IMR-90 (cell line): ENCODE data around the gene ROR2. TPM values are rescaled to one million over a fixed set of nuclear protein-coding genes. Genes with fewer than 3 reads are reported as not detected.

Experiments
- ATAC-seq: fragments of 200-7000 bp; cut with Tn5 transposase; 2 replicates; pipeline ENCODE4 v1.9.1; 2020; ENCODE audit warnings: low read depth, mild to moderate bottlenecking, moderate library complexity
- BruUV-seq: library from RNA; stranded (reverse); fragments of 400-500 nt; replicated peaks from 2 replicates; lab custom pipeline; 2021; lab: Mats Ljungman, UMichigan
- CTCF ChIA-PET: fragments of 300-600 bp; formaldehyde crosslinking; extraction: SDS; loops from one replicate; lab custom pipeline; 2021; ENCODE audit warnings: antibody characterized with exemption; lab: Yijun Ruan, JAX
- POLR2A ChIA-PET: fragments of 300-600 bp; sonication (Branson Sonifier 250); formaldehyde crosslinking; loops from one replicate; lab custom pipeline; 2022; ENCODE audit warnings: antibody characterized with exemption; ENCODE audit not compliant: unreplicated experiment; lab: Charles Lee
- DNase-seq: peaks from one replicate; pipeline ENCODE4 v3.0.0; 2013
- H2AFZ ChIP-seq: replicated peaks from 2 replicates; pipeline ENCODE3; 2013; ENCODE audit warnings: low read length, mild to moderate bottlenecking; ENCODE audit not compliant: poor library complexity
- H2AK5ac ChIP-seq: 2 replicates; pipeline ENCODE4 v1.6.1; 2013; ENCODE audit warnings: low read depth, low read length, inconsistent platforms
- H2AK9ac ChIP-seq: replicated peaks from 2 replicates; pipeline ENCODE3; 2013; ENCODE audit warnings: mild to moderate bottlenecking, low read depth, low read length, moderate library complexity; ENCODE audit not compliant: poor library complexity
- H2BK120ac ChIP-seq: 2 replicates; pipeline ENCODE4 v1.6.1; 2013; ENCODE audit warnings: low read depth, low read length, inconsistent platforms
- H2BK15ac ChIP-seq: 3 replicates; pipeline ENCODE4 v1.6.1; 2013; ENCODE audit warnings: low read depth, low read length, inconsistent platforms
- H2BK20ac ChIP-seq: 2 replicates; pipeline ENCODE4 v1.6.1; 2013; ENCODE audit warnings: low read depth, mild to moderate bottlenecking, inconsistent platforms, low read length, moderate library complexity
- H2BK5ac ChIP-seq: 2 replicates; pipeline ENCODE4 v1.6.1; 2013; ENCODE audit warnings: mild to moderate bottlenecking, low read depth, low read length, inconsistent platforms; ENCODE audit not compliant: poor library complexity, severe bottlenecking
- H3K14ac ChIP-seq: replicated peaks from 2 replicates; pipeline ENCODE4 v1.6.1; 2013; ENCODE audit warnings: low read depth, low read length, inconsistent platforms
- H3K18ac ChIP-seq: 2 replicates; pipeline ENCODE4 v1.6.1; 2013; ENCODE audit warnings: low read depth, low read length, control low read depth
- H3K23ac ChIP-seq: 2 replicates; pipeline ENCODE4 v1.6.1; 2013; ENCODE audit warnings: low read depth, low read length, inconsistent platforms
- H3K27ac ChIP-seq: 2 replicates; pipeline ENCODE4 v1.5.1; 2013; ENCODE audit warnings: mild to moderate bottlenecking, control low read depth, low read length; ENCODE audit not compliant: insufficient read depth
- H3K27me3 ChIP-seq: 2 replicates; pipeline ENCODE4 v1.6.1; 2013; ENCODE audit warnings: low read length; ENCODE audit not compliant: control insufficient read depth, insufficient read depth
- H3K36me3 ChIP-seq: 2 replicates; pipeline ENCODE4 v1.6.1; 2013; ENCODE audit warnings: low read length, mixed read lengths; ENCODE audit not compliant: control insufficient read depth, insufficient read depth
- H3K4ac ChIP-seq: 2 replicates; pipeline ENCODE4 v1.6.1; 2013; ENCODE audit warnings: low read depth, low read length, inconsistent platforms
- H3K4me1 ChIP-seq: 2 replicates; pipeline ENCODE4 v1.6.1; 2013; ENCODE audit warnings: low read length, mixed read lengths; ENCODE audit not compliant: control insufficient read depth, insufficient read depth
- H3K4me2 ChIP-seq: 2 replicates; pipeline ENCODE4 v1.6.1; 2013; ENCODE audit warnings: low read depth, mild to moderate bottlenecking, control low read depth, low read length, moderate library complexity
- H3K4me3 ChIP-seq: 2 replicates; pipeline ENCODE4 v1.5.1; 2013; ENCODE audit warnings: low read depth, mild to moderate bottlenecking, control low read depth, low read length, moderate library complexity; ENCODE audit not compliant: insufficient read depth
- H3K56ac ChIP-seq: 2 replicates; pipeline ENCODE4 v1.6.1; 2013; ENCODE audit warnings: low read length, inconsistent platforms; ENCODE audit not compliant: insufficient read depth; ENCODE audit errors: extremely low read depth
- H3K79me1 ChIP-seq, 2 experiments: 2 replicates each; pipeline ENCODE4 v1.6.1; 2013; ENCODE audit warnings: low read length in 2 of 2, inconsistent platforms in 1 of 2, low read depth in 1 of 2
- H3K9ac ChIP-seq: 2 replicates; pipeline ENCODE4 v1.6.1; 2013; ENCODE audit warnings: low read depth, low read length, control low read depth
- H3K9me1 ChIP-seq: 2 replicates; pipeline ENCODE4 v1.6.1; 2013; ENCODE audit warnings: low read length, inconsistent platforms; ENCODE audit not compliant: insufficient read depth
- H3K9me3 ChIP-seq: 2 replicates; pipeline ENCODE4 v1.6.1; 2013; ENCODE audit warnings: low read length; ENCODE audit not compliant: control insufficient read depth, insufficient read depth
- H4K20me1 ChIP-seq: 2 replicates; pipeline ENCODE4 v1.6.1; 2013; ENCODE audit warnings: low read length, inconsistent platforms; ENCODE audit not compliant: insufficient read depth
- H4K5ac ChIP-seq: 2 replicates; pipeline ENCODE4 v1.6.1; 2013; ENCODE audit warnings: mild to moderate bottlenecking, low read depth, low read length, control low read depth
- H4K8ac ChIP-seq, 2 experiments: 2 replicates each; pipeline ENCODE4 v1.6.1; 2013; ENCODE audit warnings: low read depth in 2 of 2, low read length in 2 of 2, control low read depth in 1 of 2, inconsistent platforms in 1 of 2
- H4K91ac ChIP-seq: 2 replicates; pipeline ENCODE4 v1.6.1; 2013; ENCODE audit warnings: low read depth, low read length, inconsistent platforms; ENCODE audit not compliant: insufficient read depth
- BHLHE40 ChIP-seq: fragments of 150-350 bp; IDR thresholded peaks from 2 replicates; pipeline ENCODE4 v1.6.1; 2016; ENCODE audit warnings: mild to moderate bottlenecking, low read depth, low read length
- CEBPB ChIP-seq: IDR thresholded peaks from 2 replicates; pipeline ENCODE4 v1.6.1; 2012; ENCODE audit warnings: low read depth, low read length, improper control_type of control experiment
- CHD1 ChIP-seq: IDR thresholded peaks from 2 replicates; pipeline ENCODE4 v1.6.1; 2012; ENCODE audit warnings: low read depth, low read length, improper control_type of control experiment
- ELK1 ChIP-seq: fragments of 150-350 bp; IDR thresholded peaks from 2 replicates; pipeline ENCODE4 v1.6.1; 2016; ENCODE audit warnings: low read depth, mild to moderate bottlenecking, low read length, moderate library complexity, borderline replicate concordance
- FOS ChIP-seq: fragments of 150-350 bp; IDR thresholded peaks from 2 replicates; pipeline ENCODE4 v1.6.1; 2016; ENCODE audit warnings: low read depth, low read length
- MAFK ChIP-seq: IDR thresholded peaks from 2 replicates; pipeline ENCODE4 v1.6.1; 2012; ENCODE audit warnings: low read depth, low read length, improper control_type of control experiment
- MXI1 ChIP-seq: IDR thresholded peaks from 2 replicates; pipeline ENCODE4 v1.6.1; 2012; ENCODE audit warnings: low read depth, mild to moderate bottlenecking, low read length, moderate library complexity, borderline replicate concordance
- NFE2L2 ChIP-seq: fragments of 150-350 bp; IDR thresholded peaks from 2 replicates; pipeline ENCODE4 v1.6.1; 2016; ENCODE audit warnings: low read depth, mild to moderate bottlenecking, low read length
- RAD21 ChIP-seq: IDR thresholded peaks from 2 replicates; pipeline ENCODE4 v1.6.1; 2012; ENCODE audit warnings: low read length, improper control_type of control experiment
- RFX5 ChIP-seq: IDR thresholded peaks from 2 replicates; pipeline ENCODE4 v1.8.0; 2012; ENCODE audit warnings: low read depth, mild to moderate bottlenecking, low read length, moderate library complexity
- SMC3 ChIP-seq: fragments of 150-350 bp; IDR thresholded peaks from 2 replicates; pipeline ENCODE4 v1.6.1; 2016; ENCODE audit warnings: low read depth, mild to moderate bottlenecking, antibody characterized with exemption, low read length, moderate library complexity
- USF2 ChIP-seq: fragments of 150-350 bp; IDR thresholded peaks from 2 replicates; pipeline ENCODE4 v1.6.1; 2017; ENCODE audit warnings: mild to moderate bottlenecking, antibody characterized with exemption, low read length, low read depth
- WGBS, 2 experiments: methylation state at CpG; one replicate each; pipeline versions ENCODE4 v1.1.5 to v1.1.7; 2013; ENCODE audit warnings: missing lambda C conversion rate in 2 of 2; ENCODE audit not compliant: insufficient read length in 1 of 2; ENCODE audit errors: extremely low coverage in 2 of 2; 5-methylcytosine and 5-hydroxymethylcytosine counted together
- dilution Hi-C: fragments of 300-500 bp; cut with HindIII; formaldehyde crosslinking; loops from one replicate; pipeline ENCODE4 v1.14.3; 2018; ENCODE audit warnings: low sequenced_read_pairs; ENCODE audit not compliant: unreplicated experiment
- in situ Hi-C: fragments of 300-500 bp; cut with MboI; formaldehyde crosslinking; loops from 3 replicates; pipeline ENCODE4 v1.14.3; 2019; ENCODE audit warnings: low sequenced_read_pairs, inconsistent platforms, mixed read lengths
- intact Hi-C: fragments of 100-400 bp; cut with micrococcal nuclease; formaldehyde crosslinking; loops from 2 replicates; pipeline ENCODE4 v1.10.0; 2022
- polyA plus RNA-seq, 3 experiments: library from polyadenylated mRNA; depleted of rRNA; stranded (reverse); fragments of >200 nt; gene quantifications; 2 replicates each; pipeline ENCODE4 v1.2.3, GENCODE V29; 2012; ENCODE audit warnings: low replicate concordance in 1 of 3
- total RNA-seq: library from RNA; depleted of rRNA; stranded (reverse); fragments of >200 nt; gene quantifications from 2 replicates; pipeline ENCODE4 v1.2.3, GENCODE V29; 2012
- TF ChIP-seq, protein P1 (sequence below): conservative IDR thresholded peaks from 2 replicates; pipeline ENCODE4 v1.5.1; 2012; ENCODE audit warnings: mild to moderate bottlenecking, low read depth, low read length, improper control_type of control experiment

The ROR2 gene
- total and polyA plus RNA-seq, 2 of the 4 experiments (the other 2 are of a cell fraction) = 2.3 to 4.8 TPM

GRCh38 chr9:91945277-91946085 lies 4.5 kb downstream of the ROR2 start:
- Histone ChIP-seq H3K4me2 (peak overlapping the region; percentile 58), H3K9ac (no peak overlapping the region), H2BK20ac (no peak overlapping the region), H2BK120ac (peak overlapping the region; percentile 38; the same call in 1 of the 2 replicates), H4K8ac (peak overlapping the region in 1 of 2 experiments; percentile 1; a peak in 1 of 4 replicates), H3K36me3 (no peaks in the 10 kb centered on the region), H3K23ac (no peak overlapping the region), H2AK9ac (no peak overlapping the region), H3K4ac (peak overlapping the region; percentile 27; the same call in 1 of the 2 replicates), H3K4me1 (peaks cover 10% of the 10 kb centered on the region; the same call in 1 of the 2 replicates), H3K14ac (no peak overlapping the region), H3K27ac (peak overlapping the region; percentile 64; the same call in 1 of the 2 replicates), H4K5ac (peak overlapping the region; percentile 34; the same call in 1 of the 2 replicates), H3K27me3 (no peaks in the 10 kb centered on the region; the same call in 1 of the 2 replicates), H3K9me3 (no peaks in the 10 kb centered on the region), H2BK15ac (0 out of 3 replicates have a peak overlapping the region, but pooled peaks have one; percentile 0), H3K9me1 (peaks cover 2% of the 10 kb centered on the region; the same call in 1 of the 2 replicates), H2BK5ac (no peak overlapping the region), H4K20me1 (peaks cover 14% of the 10 kb centered on the region; the same call in 1 of the 2 replicates), H3K4me3 (no peak overlapping the region), H2AFZ (no peak overlapping the region), H4K91ac (no peak overlapping the region), H3K79me1 (peaks cover 5 to 22% of the 10 kb centered on the region in 2 experiments; a peak in 2 of 4 replicates), H3K56ac (no peak overlapping the region), H2AK5ac (no peak overlapping the region), H3K18ac (peak overlapping the region; percentile 79)
- 0% methylated on average over 1 of the region's 10 CpGs; no CpG with 5 or more reads in 1 of the 2 experiments for WGBS, 2 experiments
- BruUV-seq = no TSS peak
- DNase-seq (peak; percentile 82), ATAC-seq (no peak; the same call in 1 of the 2 replicates)
- POLR2A ChIA-PET = no interaction called here
- in situ Hi-C loops = no loop called here
- dilution Hi-C loops = no loop called here
- intact Hi-C loops = loop anchor here (5.0 kb wide), 3 partner anchors 48 to 188 kb away; no protein-coding TSS in a partner anchor
- CTCF ChIA-PET = interaction anchor here (0.8 to 1.4 kb wide), 3 partner anchors 9 to 187 kb away, joined by 3 to 5 read pairs (median 5); no protein-coding TSS in a partner anchor
- TF ChIP-seq, protein P1, sequence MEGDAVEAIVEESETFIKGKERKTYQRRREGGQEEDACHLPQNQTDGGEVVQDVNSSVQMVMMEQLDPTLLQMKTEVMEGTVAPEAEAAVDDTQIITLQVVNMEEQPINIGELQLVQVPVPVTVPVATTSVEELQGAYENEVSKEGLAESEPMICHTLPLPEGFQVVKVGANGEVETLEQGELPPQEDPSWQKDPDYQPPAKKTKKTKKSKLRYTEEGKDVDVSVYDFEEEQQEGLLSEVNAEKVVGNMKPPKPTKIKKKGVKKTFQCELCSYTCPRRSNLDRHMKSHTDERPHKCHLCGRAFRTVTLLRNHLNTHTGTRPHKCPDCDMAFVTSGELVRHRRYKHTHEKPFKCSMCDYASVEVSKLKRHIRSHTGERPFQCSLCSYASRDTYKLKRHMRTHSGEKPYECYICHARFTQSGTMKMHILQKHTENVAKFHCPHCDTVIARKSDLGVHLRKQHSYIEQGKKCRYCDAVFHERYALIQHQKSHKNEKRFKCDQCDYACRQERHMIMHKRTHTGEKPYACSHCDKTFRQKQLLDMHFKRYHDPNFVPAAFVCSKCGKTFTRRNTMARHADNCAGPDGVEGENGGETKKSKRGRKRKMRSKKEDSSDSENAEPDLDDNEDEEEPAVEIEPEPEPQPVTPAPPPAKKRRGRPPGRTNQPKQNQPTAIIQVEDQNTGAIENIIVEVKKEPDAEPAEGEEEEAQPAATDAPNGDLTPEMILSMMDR = no peak
- TF ChIP-seq CHD1 (no peak), NFE2L2 (no peak), RFX5 (no peak; the same call in 1 of the 2 replicates), CEBPB (no peak), ELK1 (no peak), SMC3 (no peak), RAD21 (no peak), MXI1 (no peak), BHLHE40 (no peak), USF2 (no peak), MAFK (no peak), FOS (no peak)
